GM12878 (cell line): ENCODE results near the gene OR13A1. TPM values are rescaled to one million over a fixed set of nuclear protein-coding genes. Genes with fewer than 3 reads are reported as not detected.
"Not testable (repeated sequence)": the region's sequence is repeated elsewhere in the genome, so short reads cannot be mapped to it uniquely, and the experiment has no call there.

Experiments used
- ATAC-seq: fragments of 200-7000 bp; cut with Tn5 transposase; 3 replicates; pipeline ENCODE4 v1.9.1; 2020; ENCODE audit warnings: mild to moderate bottlenecking, moderate library complexity
- BruUV-seq: library from RNA; stranded (reverse); fragments of 400-500 nt; replicated peaks from 2 replicates; lab custom pipeline; 2021; lab: Mats Ljungman, UMichigan
- CTCF ChIA-PET: fragments of 300-600 bp; sonication (Branson Sonifier 250); formaldehyde crosslinking; extraction: SDS; loops from one replicate; lab custom pipeline; 2021; ENCODE audit warnings: inconsistent platforms; lab: Yijun Ruan, JAX
- POLR2A ChIA-PET: fragments of 350-600 bp; formaldehyde crosslinking; extraction: SDS; loops from one replicate; lab custom pipeline; 2021; ENCODE audit warnings: inconsistent platforms; lab: Charles Lee
- RAD21 ChIA-PET: fragments of 300-600 bp; sonication (Branson Sonifier 250); formaldehyde crosslinking; loops from one replicate; lab custom pipeline; 2023; ENCODE audit warnings: antibody characterized with exemption; ENCODE audit not compliant: unreplicated experiment; lab: Charles Lee
- SMC1A ChIA-PET: fragments of 300-600 bp; sonication (Branson Sonifier 250); formaldehyde crosslinking; loops from one replicate; lab custom pipeline; 2023; ENCODE audit not compliant: unreplicated experiment, uncharacterized antibody; lab: Charles Lee
- DNase-seq: peaks from one replicate; pipeline ENCODE4 v3.0.0-alpha.2; 2011; ENCODE audit warnings: low read depth, low spot score
- FAIRE-seq: peaks from 3 replicates; lab custom pipeline; 2011; peaks lifted over from hg19 to GRCh38; lab: Jason Lieb, UNC
- H2AFZ ChIP-seq: 2 replicates; pipeline ENCODE4 v1.6.0; 2011; ENCODE audit warnings: low read depth, low read length, control low read depth; ENCODE audit not compliant: control insufficient read depth
- H3K27ac ChIP-seq: 2 replicates; pipeline ENCODE4 v1.5.1; 2011; ENCODE audit warnings: control low read depth; ENCODE audit not compliant: control insufficient read depth, insufficient read depth
- H3K27me3 ChIP-seq, 2 experiments: replicated peaks in 1 of 2; 2 replicates each; pipeline versions ENCODE4 v1.6.0 to v1.6.1; 2011; ENCODE audit warnings: low read length in 1 of 2; ENCODE audit not compliant: control insufficient read depth in 2 of 2, insufficient read depth in 2 of 2
- H3K36me3 ChIP-seq, 2 experiments: 2 replicates each; pipeline ENCODE4 v1.5.1; 2011; ENCODE audit warnings: low read length in 1 of 2; ENCODE audit not compliant: control insufficient read depth in 2 of 2, insufficient read depth in 2 of 2
- H3K4me1 ChIP-seq: 2 replicates; pipeline ENCODE4 v1.6.1; 2011; ENCODE audit warnings: mild to moderate bottlenecking, low read length, moderate library complexity, mixed read lengths; ENCODE audit not compliant: control insufficient read depth, insufficient read depth
- H3K4me2 ChIP-seq: 2 replicates; pipeline ENCODE4 v1.6.0; 2011; ENCODE audit warnings: control low read depth; ENCODE audit not compliant: control insufficient read depth, insufficient read depth
- H3K4me3 ChIP-seq: fragments of 200-600 bp; sonication (generic); 2 replicates; pipeline ENCODE4 v1.5.1; 2016
- H3K79me2 ChIP-seq: 2 replicates; pipeline ENCODE4 v1.6.0; 2011; ENCODE audit warnings: low read length; ENCODE audit not compliant: control insufficient read depth, insufficient read depth
- H3K9ac ChIP-seq: 2 replicates; pipeline ENCODE4 v1.8.0; 2011; ENCODE audit warnings: low read length, control low read depth, mixed read lengths; ENCODE audit not compliant: control insufficient read depth, insufficient read depth
- H3K9me3 ChIP-seq: replicated peaks from 3 replicates; pipeline ENCODE4 v1.5.1; 2011; ENCODE audit warnings: mild to moderate bottlenecking, low read length; ENCODE audit not compliant: control insufficient read depth, insufficient read depth
- H4K20me1 ChIP-seq: 2 replicates; pipeline ENCODE4 v1.6.0; 2011; ENCODE audit not compliant: control insufficient read depth, insufficient read depth
- ATF7 ChIP-seq: fragments of 450-650 bp; IDR thresholded peaks from 2 replicates; pipeline ENCODE4 v1.6.1; 2016; ENCODE audit warnings: low read depth, mild to moderate bottlenecking
- BCL11A ChIP-seq: IDR thresholded peaks from 2 replicates; pipeline ENCODE4 v1.6.1; 2011; ENCODE audit warnings: low read depth, low read length
- BHLHE40 ChIP-seq, 2 experiments: fragments of 450-650 bp in 1 of 2; IDR thresholded peaks; 2 replicates each; pipeline ENCODE4 v1.6.1; 2011 to 2017; ENCODE audit warnings: low read depth in 2 of 2, borderline replicate concordance in 1 of 2, improper control_type of control experiment in 1 of 2, low read length in 1 of 2, mild to moderate bottlenecking in 1 of 2
- CEBPZ ChIP-seq: fragments of 150-350 bp; IDR thresholded peaks from 2 replicates; pipeline ENCODE4 v1.6.1; 2016; ENCODE audit warnings: low read depth, low read length
- CREM ChIP-seq: IDR thresholded peaks from 2 replicates; pipeline ENCODE4 v1.6.1; 2014; ENCODE audit warnings: antibody characterized with exemption, low read depth
- E2F8 ChIP-seq: fragments of 450-650 bp; IDR thresholded peaks from 2 replicates; pipeline ENCODE4 v1.6.1; 2018; ENCODE audit warnings: mild to moderate bottlenecking, low read depth, moderate library complexity; ENCODE audit not compliant: partially characterized antibody
- KDM1A ChIP-seq: fragments of 200-600 bp; sonication (generic); IDR thresholded peaks from 2 replicates; pipeline ENCODE4 v1.6.1; 2016; ENCODE audit warnings: borderline replicate concordance
- POLR2A ChIP-seq: IDR thresholded peaks from 2 replicates; pipeline ENCODE4 v1.6.1; 2011; ENCODE audit warnings: low read depth, mild to moderate bottlenecking, low read length
- RUNX3 ChIP-seq: IDR thresholded peaks from 2 replicates; pipeline ENCODE4 v1.6.1; 2012; ENCODE audit warnings: low read length, inconsistent platforms
- WGBS: methylation state at CpG from one replicate; pipeline ENCODE4 v1.1.6; 2016; ENCODE audit warnings: low lambda C conversion rate; ENCODE audit not compliant: insufficient replicate concordance, insufficient coverage; ENCODE audit errors: missing lambda C conversion rate; 5-methylcytosine and 5-hydroxymethylcytosine counted together
- in situ Hi-C: fragments of 300-500 bp; cut with MboI; formaldehyde crosslinking; loops from 9 replicates; pipeline ENCODE4 v1.14.3; 2018; ENCODE audit warnings: mixed read lengths
- intact Hi-C: fragments of 100-400 bp; cut with micrococcal nuclease; formaldehyde crosslinking; loops from one replicate; pipeline ENCODE4 v1.14.2; 2022; ENCODE audit not compliant: unreplicated experiment
- polyA plus RNA-seq, 11 experiments: library from polyadenylated mRNA; depleted of rRNA in 4 of 11; unstranded in 6 of 11; stranded (reverse) in 5 of 11; fragments of >200 nt; fragmentation: Nextera tagmentation in 4 of 11; fragmentation: Illumina TruSeq in 1 of 11; extraction: Ambion mirVana in 4 of 11; extraction: Trizol in 1 of 11; gene quantifications; 1 replicate in 1 of 11; 2 replicates in 10 of 11; pipeline versions ENCODE4 v1.2.1 to v1.2.3, GENCODE V29; 2011 to 2016; ENCODE audit warnings: inconsistent platforms in 2 of 11, missing spikeins in 2 of 11, low read depth in 1 of 11
- total RNA-seq, 4 experiments: library from RNA; depleted of rRNA in 3 of 4; stranded (reverse); fragments of >200 nt in 3 of 4; fragmentation: Illumina TruSeq in 1 of 4; extraction: Trizol in 1 of 4; gene quantifications; 2 replicates each; pipeline versions ENCODE4 v1.2.1 to v1.2.3, GENCODE V29; 2013 to 2021

Gene OR13A1
- total and polyA plus RNA-seq, 10 of the 15 experiments (the other 5 are each of a cell fraction or from before 2014, with no cell fraction given): 0.14 to 0.56 (median 0.27) TPM; not detected in 1

- intact Hi-C loops, H3K9ac ChIP-seq, DNase-seq, ATAC-seq, H3K36me3 ChIP-seq, H3K4me1 ChIP-seq, CTCF ChIA-PET, H3K9me3 ChIP-seq, POLR2A ChIA-PET, RAD21 ChIA-PET, H3K27me3 ChIP-seq, SMC1A ChIA-PET, H3K79me2 ChIP-seq, H2AFZ ChIP-seq, H3K27ac ChIP-seq, H3K4me3 ChIP-seq, BruUV-seq, in situ Hi-C loops, FAIRE-seq, H4K20me1 ChIP-seq, H3K4me2 ChIP-seq: not testable (repeated sequence)
- WGBS: 0% methylated on average over 4 of the region's 4 CpGs
These were observed 17.0 kb downstream of the OR13A1 start for GRCh38 chr10:45298341-45298955.

- FAIRE-seq: no peak
- ChIA-PET CTCF (no interaction called here), SMC1A (no interaction called here)
These were observed 20.7 kb downstream of the OR13A1 start for GRCh38 chr10:45294681-45295080.

More at GRCh38 chr10:45294681-45295080, 20.7 kb downstream of the OR13A1 start:
- ChIA-PET RAD21 (no interaction called here), POLR2A (no interaction called here)
- no peaks in the 10 kb centered on the region; the same call in 1 of the 2 replicates for H3K4me1 ChIP-seq
- H4K20me1 ChIP-seq: no peaks in the 10 kb centered on the region
- H3K9me3 ChIP-seq: no peaks in the 10 kb centered on the region
- DNase-seq (no peak), ATAC-seq (no peak)
- no peak overlapping the region for H3K9ac ChIP-seq
- intact Hi-C loops (no loop called here), in situ Hi-C loops (no loop called here)
- H3K27ac ChIP-seq: no peak overlapping the region
- TF ChIP-seq CREM (no peak), RUNX3 (peak; percentile 41), CEBPZ (no peak), POLR2A (no peak), BHLHE40 (IDR thresholded peaks at IDR 0.05; ENCODE audit: borderline replicate concordance in 1 of 2, low read depth in 2 of 2, low read length in 1 of 2) (no peak), KDM1A (no peak), E2F8 (no peak), ATF7 (no peak), BCL11A (no peak)
- 6% methylated on average over 2 of the region's 2 CpGs for WGBS
- no peaks in the 10 kb centered on the region for H3K27me3 ChIP-seq
- no TSS peak for BruUV-seq
- H2AFZ ChIP-seq: no peak overlapping the region
- no peaks in the 10 kb centered on the region for H3K79me2 ChIP-seq
- H3K4me3 ChIP-seq: no peak overlapping the region
- no peak overlapping the region for H3K4me2 ChIP-seq
- H3K36me3 ChIP-seq: no peaks in the 10 kb centered on the region
